ENCODE data around the gene B4GALNT1. TPM values are rescaled to one million over a fixed set of nuclear protein-coding genes. Genes with fewer than 3 reads are reported as not detected.

B4GALNT1 gene
- total and polyA plus RNA-seq, 10 of the 15 experiments (the other 5 are each of a cell fraction or from before 2014, with no cell fraction given), result 0.01 to 0.38 (median 0.14) TPM; not detected in 3

DNA sequence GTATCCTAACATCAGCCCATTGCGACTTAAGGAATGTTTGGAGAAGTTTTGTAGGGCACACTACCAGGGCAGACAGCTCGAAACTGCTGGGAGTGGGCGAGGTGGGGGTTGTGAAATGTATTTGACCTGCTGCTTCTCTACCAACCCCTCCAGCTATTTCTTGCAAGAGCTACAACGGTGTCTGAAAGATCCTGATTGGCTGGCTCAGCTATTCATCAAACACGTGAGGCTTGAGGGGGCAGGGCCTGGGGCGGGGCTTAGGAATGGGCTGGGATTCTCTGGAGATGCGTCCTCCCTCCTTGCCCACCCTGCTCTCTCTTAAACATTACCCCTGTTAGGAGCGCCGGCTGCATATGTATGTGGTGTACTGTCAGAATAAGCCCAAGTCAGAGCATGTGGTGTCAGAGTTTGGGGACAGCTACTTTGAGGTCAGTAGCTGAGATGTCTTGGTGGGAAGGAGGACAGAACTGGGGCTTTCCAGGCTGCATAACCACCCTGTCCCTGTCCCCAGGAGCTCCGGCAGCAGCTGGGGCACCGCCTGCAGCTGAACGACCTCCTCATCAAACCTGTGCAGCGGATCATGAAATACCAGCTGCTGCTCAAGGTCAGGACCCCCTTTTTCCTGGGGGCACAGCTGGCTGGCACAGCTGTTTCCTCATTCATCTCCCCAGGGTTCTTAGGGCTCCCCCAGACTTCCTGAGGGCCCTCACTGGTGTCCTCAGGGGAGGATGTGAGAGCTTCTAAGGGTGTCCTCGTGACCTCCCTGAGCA lies 18.6 kb downstream of the B4GALNT1 start (continued):
- no peak for TF ChIP-seq POLR2AphosphoS2 (IDR thresholded peaks at IDR 0.05; ENCODE audit: low read depth, low read length)
- 0 out of 2 replicates have a peak, but pooled peaks have one; percentile 60 for TF ChIP-seq NR2F1 (conservative IDR thresholded peaks at IDR 0.05)
- no peak for TF ChIP-seq PAX5 (IDR thresholded peaks at IDR 0.05; ENCODE audit: borderline replicate concordance, low read depth, low read length)
- peak; percentile 83; the same call in 1 of the 2 replicates for TF ChIP-seq RAD51 (IDR thresholded peaks at IDR 0.05)
- TF ChIP-seq, protein P1, sequence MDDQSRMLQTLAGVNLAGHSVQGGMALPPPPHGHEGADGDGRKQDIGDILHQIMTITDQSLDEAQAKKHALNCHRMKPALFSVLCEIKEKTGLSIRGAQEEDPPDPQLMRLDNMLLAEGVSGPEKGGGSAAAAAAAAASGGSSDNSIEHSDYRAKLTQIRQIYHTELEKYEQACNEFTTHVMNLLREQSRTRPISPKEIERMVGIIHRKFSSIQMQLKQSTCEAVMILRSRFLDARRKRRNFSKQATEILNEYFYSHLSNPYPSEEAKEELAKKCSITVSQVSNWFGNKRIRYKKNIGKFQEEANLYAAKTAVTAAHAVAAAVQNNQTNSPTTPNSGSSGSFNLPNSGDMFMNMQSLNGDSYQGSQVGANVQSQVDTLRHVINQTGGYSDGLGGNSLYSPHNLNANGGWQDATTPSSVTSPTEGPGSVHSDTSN (IDR thresholded peaks at IDR 0.05; ENCODE audit: insufficient replicate concordance, low read depth, low read length), result peak; percentile 90
- 0 out of 4 replicates have a peak, but pooled peaks of 1 of the 2 experiments have one; percentile 31 for TF ChIP-seq BHLHE40 (IDR thresholded peaks at IDR 0.05; ENCODE audit: borderline replicate concordance in 1 of 2, low read depth in 2 of 2, low read length in 1 of 2)
- TF ChIP-seq, protein P2, sequence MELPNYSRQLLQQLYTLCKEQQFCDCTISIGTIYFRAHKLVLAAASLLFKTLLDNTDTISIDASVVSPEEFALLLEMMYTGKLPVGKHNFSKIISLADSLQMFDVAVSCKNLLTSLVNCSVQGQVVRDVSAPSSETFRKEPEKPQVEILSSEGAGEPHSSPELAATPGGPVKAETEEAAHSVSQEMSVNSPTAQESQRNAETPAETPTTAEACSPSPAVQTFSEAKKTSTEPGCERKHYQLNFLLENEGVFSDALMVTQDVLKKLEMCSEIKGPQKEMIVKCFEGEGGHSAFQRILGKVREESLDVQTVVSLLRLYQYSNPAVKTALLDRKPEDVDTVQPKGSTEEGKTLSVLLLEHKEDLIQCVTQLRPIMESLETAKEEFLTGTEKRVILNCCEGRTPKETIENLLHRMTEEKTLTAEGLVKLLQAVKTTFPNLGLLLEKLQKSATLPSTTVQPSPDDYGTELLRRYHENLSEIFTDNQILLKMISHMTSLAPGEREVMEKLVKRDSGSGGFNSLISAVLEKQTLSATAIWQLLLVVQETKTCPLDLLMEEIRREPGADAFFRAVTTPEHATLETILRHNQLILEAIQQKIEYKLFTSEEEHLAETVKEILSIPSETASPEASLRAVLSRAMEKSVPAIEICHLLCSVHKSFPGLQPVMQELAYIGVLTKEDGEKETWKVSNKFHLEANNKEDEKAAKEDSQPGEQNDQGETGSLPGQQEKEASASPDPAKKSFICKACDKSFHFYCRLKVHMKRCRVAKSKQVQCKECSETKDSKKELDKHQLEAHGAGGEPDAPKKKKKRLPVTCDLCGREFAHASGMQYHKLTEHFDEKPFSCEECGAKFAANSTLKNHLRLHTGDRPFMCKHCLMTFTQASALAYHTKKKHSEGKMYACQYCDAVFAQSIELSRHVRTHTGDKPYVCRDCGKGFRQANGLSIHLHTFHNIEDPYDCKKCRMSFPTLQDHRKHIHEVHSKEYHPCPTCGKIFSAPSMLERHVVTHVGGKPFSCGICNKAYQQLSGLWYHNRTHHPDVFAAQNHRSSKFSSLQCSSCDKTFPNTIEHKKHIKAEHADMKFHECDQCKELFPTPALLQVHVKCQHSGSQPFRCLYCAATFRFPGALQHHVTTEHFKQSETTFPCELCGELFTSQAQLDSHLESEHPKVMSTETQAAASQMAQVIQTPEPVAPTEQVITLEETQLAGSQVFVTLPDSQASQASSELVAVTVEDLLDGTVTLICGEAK (IDR thresholded peaks at IDR 0.05; ENCODE audit: borderline replicate concordance), result no peak
- TF ChIP-seq, protein P3, sequence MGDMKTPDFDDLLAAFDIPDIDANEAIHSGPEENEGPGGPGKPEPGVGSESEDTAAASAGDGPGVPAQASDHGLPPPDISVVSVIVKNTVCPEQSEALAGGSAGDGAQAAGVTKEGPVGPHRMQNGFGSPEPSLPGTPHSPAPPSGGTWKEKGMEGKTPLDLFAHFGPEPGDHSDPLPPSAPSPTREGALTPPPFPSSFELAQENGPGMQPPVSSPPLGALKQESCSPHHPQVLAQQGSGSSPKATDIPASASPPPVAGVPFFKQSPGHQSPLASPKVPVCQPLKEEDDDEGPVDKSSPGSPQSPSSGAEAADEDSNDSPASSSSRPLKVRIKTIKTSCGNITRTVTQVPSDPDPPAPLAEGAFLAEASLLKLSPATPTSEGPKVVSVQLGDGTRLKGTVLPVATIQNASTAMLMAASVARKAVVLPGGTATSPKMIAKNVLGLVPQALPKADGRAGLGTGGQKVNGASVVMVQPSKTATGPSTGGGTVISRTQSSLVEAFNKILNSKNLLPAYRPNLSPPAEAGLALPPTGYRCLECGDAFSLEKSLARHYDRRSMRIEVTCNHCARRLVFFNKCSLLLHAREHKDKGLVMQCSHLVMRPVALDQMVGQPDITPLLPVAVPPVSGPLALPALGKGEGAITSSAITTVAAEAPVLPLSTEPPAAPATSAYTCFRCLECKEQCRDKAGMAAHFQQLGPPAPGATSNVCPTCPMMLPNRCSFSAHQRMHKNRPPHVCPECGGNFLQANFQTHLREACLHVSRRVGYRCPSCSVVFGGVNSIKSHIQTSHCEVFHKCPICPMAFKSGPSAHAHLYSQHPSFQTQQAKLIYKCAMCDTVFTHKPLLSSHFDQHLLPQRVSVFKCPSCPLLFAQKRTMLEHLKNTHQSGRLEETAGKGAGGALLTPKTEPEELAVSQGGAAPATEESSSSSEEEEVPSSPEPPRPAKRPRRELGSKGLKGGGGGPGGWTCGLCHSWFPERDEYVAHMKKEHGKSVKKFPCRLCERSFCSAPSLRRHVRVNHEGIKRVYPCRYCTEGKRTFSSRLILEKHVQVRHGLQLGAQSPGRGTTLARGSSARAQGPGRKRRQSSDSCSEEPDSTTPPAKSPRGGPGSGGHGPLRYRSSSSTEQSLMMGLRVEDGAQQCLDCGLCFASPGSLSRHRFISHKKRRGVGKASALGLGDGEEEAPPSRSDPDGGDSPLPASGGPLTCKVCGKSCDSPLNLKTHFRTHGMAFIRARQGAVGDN (IDR thresholded peaks at IDR 0.05), result peak; percentile 50; the same call in 1 of the 2 replicates
- TF ChIP-seq IKZF1 (conservative IDR thresholded peaks at IDR 0.05), result peak; percentile 51
- 0 out of 2 replicates have a peak, but pooled peaks have one; percentile 22 for TF ChIP-seq DPF2 (IDR thresholded peaks at IDR 0.05)
- TF ChIP-seq, protein P4, sequence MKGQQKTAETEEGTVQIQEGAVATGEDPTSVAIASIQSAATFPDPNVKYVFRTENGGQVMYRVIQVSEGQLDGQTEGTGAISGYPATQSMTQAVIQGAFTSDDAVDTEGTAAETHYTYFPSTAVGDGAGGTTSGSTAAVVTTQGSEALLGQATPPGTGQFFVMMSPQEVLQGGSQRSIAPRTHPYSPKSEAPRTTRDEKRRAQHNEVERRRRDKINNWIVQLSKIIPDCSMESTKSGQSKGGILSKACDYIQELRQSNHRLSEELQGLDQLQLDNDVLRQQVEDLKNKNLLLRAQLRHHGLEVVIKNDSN (IDR thresholded peaks at IDR 0.05; ENCODE audit: borderline replicate concordance, extremely low read length, insufficient read depth, low read depth, low read length), result peak; percentile 78
- no peak for TF ChIP-seq PAX8 (IDR thresholded peaks at IDR 0.05)
- no peak for TF ChIP-seq CREM (IDR thresholded peaks at IDR 0.05; ENCODE audit: low read depth)
- no peak for TF ChIP-seq RAD21 (IDR thresholded peaks at IDR 0.05; ENCODE audit: insufficient read depth, low read depth, low read length)
- peak; percentile 71 for TF ChIP-seq MEF2B (IDR thresholded peaks at IDR 0.05; ENCODE audit: partially characterized antibody, poor library complexity, severe bottlenecking)
- 0 out of 3 replicates have a peak, but pooled peaks have one; percentile 25 for TF ChIP-seq POU2F2 (IDR thresholded peaks at IDR 0.05; ENCODE audit: borderline replicate concordance, low read depth, low read length)
- no peak for TF ChIP-seq JUND (IDR thresholded peaks at IDR 0.05; ENCODE audit: low read depth, low read length)
